Ecto neural progenitor cell (in vitro differentiated cells): Measurements from ENCODE around the gene DDX25.
A peak's percentile ranks its signal among the peaks of the same experiment; 100 is the strongest.
"Not testable (repeated sequence)": the region's sequence is repeated elsewhere in the genome, so short reads cannot be mapped to it uniquely, and the experiment has no call there.

Experiments
- DNase-seq: peaks from one replicate; pipeline ENCODE4 v3.0.0-alpha.2; 2018; ENCODE audit warnings: low spot score

Gene DDX25

DNA sequence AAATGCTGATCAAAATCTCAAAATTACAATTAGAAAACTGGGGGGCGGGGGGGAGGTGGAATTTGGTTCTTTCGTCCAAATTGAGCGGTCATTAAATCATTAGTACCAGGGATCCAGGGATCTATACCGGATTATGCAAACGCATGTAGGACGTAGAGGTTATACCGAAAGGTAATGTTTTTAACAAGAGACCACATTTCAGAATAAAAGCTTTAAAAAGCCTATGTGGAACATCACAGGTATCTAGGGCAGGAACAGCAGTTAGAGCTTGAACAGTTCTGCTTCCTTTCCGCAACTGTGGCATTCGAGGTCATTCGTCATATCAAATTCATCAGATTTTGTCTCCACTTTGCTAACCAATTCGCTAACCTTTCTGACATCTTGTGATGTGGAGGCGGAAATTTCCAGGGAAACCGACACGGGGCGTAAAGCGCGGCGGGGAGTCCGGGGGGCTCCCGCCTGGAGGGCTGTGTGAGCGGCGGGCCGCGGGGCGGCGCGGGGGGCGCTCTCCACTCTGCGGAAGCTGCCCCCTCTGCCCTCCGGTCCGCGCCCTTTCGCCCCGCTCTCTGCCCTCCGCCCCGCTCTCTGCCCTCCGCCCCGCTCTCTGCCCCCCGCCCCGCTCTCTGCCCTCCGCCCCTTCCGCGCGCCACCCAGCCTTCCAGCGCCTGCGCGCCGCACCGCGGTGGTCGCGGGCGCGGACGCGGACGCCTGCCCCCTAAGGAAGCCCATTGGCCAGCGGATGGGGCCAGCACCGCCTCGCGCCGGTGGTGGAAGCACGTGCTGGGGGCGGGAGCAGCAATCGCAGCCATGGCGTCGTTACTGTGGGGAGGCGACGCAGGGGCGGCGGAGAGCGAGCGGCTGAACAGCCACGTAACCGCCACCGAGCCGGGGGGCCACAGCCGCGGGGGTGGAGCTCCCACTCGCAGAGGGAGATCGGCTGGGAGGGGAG lies at the start of gene DDX25:
Gene DDX25 (plus strand): TSS at position 798 of the 949 bp plus-strand sequence. CDS start 10 bp downstream, at position 808.
- peak; percentile 83 for DNase-seq

DNA sequence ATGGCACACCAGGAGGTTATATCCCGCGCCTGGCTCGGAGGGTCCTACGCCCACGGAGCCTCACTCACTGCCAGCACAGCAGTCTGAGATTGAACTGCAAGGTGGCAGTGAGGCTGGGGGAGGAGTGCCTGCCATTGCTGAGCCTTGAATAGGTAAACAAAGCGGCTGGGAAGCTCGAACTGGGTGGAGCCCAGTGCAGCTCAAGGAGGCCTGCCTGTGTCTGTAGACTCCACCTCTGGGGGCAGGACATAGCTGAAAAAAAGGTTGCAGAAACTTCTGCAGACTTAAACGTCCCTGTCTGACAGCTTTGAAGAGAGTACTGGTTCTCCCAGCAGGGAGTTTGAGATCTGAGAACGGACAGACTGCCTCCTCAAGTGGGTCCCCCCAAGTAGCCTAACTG lies 46.6 kb upstream of the DDX25 start:
- not testable (repeated sequence) for DNase-seq

DNA sequence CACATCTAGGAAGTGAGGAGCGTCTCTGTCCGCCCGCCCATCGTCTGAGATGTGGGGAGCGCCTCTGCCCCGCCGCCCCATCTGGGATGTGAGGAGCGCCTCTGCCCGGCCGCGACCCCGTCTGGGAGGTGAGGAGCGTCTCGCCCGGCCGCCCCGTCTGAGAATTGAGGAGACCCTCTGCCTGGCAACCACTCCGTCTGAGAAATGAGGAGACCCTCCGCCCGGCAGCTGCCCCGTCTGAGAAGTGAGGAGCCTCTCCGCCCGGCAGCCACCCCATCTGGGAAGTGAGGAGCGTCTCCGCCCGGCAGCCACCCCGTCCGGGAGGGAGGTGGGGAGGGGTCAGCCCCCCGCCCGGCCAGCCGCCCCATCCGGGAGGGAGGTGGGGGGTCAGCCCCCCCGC lies 41.5 kb upstream of the DDX25 start:
- not testable (repeated sequence) for DNase-seq

DNA sequence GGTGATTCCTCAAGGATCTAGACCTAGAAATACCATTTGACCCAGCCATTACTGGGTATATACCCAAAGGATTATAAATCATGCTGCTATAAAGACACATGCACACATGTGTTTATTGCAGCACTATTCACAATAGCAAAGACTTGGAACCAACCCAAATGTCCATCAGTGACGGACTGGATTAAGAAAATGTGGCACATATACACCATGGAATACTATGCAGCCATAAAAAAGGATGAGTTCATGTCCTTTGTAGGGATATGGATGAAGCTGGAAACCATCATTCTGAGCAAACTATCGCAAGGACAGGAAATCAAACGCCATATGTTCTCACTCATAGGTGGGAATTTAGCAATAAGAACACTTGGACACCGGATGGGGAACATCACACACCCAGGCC lies 39.0 kb upstream of the DDX25 start:
- not testable (repeated sequence) for DNase-seq

DNA sequence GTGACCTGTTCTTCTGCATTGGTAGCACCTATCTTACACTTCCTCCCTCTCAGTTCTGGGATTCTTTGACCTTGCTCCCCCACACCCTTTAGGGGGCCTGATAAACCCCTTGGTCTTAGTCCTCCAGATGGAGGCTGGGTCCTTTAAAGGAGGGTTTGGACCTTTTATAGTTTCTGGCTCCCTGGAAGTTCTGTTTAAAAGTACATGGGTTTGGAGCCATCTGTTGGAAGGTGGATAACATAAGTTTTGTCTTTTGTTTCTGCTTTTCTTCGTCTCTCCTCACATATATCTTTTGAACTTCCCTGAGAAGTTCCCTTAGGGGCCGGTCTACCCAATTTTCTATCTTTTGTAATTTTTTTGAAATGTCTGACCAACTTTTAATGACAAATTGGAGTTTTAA lies 34.8 kb upstream of the DDX25 start:
- DNase-seq: no peak

DNA sequence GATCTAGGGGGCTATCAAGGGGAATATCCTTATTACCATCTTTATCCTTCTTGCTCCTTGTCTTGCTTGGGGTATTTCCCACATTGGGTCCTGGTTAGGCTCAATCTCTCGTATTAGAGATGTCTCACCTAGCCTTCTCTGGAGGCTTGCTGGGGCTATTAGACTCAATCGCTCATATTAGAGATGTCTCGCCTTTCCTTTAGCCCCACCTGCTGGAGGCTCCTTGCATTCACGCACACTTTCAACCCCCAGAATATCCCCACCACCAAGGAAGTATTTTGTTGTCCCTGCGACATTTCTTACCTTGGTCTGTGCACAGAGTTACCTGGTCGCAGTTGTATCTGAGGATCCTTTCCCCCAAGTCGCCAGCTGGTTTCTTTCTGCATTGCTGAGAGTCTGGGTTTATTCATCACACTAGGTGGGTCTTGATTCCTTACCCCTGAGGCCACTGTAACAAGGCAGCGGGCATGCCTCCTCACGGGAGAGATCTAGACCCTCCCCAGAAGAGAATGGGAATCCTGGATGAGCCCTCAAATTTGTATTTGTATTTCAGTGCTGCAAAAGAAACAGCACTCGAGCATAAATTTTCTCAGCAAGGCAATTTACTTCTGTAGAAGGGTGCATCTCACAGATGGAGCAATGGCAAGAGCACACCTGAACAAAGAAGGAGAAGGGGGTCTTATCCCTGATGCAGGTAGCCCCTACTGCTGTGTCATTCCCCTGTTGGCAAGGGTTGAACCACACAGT lies 32.7 kb upstream of the DDX25 start:
- DNase-seq: peak; percentile 65

DNA sequence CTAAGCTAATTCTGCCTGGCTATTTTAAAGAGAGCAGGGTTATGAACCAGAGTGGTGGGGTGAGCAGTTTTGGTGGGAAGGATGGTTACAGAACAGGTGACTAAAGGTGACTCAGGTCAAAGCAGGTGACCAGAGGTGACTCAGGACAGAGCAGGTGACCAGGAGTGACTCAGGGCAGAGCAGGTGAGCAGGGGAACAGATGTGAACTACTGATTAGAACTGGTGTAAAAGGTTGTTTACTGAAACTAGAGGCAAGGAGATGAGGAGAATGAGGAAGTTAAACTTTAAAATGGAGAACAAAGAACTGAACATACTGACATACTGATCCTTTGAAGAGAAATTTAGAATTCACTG lies 32.2 kb upstream of the DDX25 start:
- no peak for DNase-seq

DNA sequence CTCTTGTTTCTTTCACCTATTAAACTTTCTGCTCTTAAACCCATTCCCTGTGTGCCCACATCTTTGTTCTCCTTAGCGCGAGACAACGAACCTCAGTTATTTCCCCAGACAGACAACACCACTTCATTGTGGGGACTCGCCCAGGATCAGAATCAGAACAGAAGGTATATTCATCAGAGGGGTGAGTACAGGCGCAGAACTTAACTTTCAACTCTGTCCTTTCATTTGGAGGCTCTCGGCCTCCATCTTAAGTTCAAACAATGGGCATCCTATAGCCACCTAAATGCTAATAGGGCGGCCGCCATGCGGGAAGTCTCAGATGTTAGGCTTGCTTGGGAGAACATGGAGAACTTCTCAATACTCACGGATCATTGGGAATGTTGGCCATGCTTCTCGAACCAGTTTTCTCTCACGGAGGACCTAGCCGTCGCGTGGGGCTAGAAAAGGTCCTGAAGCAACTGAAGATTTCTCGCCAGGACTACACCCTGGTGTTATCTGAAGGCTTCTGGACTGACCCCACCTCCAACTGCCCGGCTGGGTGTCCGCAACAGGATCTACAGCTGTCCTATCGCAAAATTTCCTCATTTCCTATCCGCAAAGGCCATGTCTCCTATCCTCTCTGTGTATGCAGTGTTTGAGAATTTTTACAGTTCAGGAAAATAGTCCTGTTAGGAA lies 30.3 kb upstream of the DDX25 start:
- DNase-seq: no peak

DNA sequence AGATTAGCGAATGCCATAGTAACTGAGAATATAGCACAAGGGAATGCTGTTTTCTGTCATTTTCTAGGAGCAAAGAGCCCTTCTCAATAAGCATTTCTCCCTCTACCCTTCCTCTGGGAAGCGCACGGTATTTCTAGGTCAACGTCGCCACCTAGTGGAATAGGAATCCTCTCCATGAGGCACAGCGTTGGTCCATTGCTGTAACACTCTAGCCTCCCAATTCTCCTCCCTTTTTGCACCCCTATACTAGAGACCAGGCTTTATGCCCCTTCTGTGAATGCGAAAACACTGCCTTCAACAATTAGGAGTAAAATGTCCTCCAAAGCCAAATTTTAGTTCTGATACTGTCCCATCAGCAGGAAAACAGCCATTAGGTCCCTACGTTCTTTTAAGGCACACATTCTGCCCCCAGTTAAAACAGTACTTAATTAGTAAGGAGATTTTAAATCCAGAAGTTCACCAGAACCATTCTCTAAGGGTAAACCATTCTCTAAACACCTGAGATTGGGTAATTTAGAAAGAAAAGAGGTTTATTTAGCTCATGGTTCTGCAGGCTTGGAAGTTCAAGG lies 29.7 kb upstream of the DDX25 start:
- peak; percentile 70 for DNase-seq

DNA sequence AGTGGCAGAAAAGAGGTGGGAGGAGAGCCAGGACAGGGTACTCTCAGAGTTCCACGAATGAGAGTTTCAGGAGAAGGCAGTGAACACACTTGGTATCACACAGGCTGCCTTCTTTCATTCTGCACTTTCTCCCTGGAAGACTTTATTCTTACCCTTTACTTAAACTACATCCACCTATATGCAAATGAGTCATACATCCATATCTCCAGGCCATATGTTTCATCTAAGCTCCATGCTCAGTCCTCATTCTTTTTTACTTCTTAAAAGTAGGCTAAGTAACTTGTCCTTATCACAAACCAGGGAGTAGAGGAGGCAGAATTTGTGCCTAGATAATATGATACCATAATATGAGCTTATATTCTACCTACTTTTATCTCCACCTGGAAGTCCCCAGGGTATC lies 23.0 kb upstream of the DDX25 start:
- no peak for DNase-seq

DNA sequence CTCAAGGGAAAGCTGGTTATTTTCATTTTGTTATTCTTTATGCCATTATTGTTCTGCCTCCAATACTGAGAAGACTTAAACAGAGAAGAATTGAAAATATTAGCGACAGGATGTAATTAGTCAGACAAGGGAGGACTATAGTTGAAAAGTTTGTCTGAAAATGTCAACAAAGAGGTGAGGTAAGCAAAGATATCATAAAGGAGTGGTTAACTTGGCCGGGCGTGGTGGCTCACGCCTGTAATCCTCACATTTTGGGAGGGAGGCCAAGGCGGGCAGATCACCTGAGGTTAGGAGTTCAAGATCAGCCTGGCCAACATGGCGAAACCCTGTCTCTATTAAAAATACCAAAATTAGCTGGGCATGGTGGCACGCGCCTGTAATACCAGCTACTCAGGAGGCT lies 20.9 kb upstream of the DDX25 start:
- no peak for DNase-seq

DNA sequence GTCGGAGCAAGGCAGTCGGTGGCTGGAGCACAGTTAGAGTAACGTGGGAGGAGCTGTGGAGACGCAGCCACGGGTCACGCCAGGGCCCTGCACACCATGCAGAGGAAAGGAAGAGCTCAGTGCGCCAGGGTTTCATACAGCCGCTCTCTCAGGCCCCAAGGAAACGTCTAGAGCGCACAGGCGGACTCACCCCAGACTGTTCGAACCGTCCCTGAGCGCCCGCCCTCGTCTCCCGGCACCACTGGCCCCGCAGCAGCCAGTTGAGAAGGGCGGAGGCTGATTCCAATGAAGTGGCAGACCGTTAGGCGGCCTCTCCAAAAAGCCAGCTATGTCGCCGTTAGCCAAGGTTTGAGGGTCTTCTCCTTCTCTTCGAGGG lies 17.3 kb upstream of the DDX25 start:
- DNase-seq: peak; percentile 56

DNA sequence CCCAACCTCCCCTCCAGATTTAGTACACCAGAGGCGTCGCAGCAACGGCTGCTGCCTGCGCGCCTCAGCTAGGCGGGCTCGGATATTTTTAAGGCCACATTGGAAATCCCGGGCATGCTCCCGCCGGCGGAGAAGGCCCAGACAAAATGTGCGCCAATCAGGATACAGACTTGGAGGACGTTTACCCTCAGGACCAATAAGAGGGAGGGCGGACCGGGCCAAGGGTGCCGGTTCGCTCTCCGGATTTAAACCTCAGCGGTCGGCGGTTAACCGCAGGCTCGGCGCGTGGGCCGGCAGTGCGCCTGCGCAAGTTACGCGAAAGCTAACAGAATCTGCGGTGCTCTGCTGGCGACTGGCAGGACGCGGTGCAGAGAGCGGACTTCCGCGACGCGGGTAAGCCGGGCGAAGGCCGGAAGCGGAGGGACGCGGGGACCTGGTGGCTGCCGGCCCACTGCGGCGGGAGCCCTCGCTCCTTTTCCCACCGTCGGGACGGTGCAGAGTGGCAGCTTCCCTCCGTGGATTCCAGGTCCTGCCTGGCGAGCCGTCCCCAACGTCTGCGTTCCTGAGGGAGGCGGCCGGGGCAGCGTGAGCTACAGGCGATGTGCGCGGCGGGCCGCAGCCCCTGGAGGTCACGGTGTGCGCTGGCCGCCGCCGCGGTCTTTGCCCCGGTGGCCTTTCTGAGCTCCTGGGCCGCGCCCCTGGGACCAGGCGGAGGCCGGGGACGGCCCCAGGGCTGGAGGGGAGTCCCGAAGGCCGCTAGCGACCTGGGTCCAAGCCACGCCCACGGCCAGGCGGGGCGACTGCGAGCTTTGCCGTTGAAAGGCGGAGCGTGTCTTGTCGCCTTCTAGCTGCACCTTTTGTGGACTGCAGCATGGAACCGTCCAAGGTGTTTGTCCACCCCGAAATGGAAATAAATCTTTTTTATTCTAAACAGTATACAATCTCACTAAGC lies 16.7 kb upstream of the DDX25 start, which contains the start of gene HYLS1:
Gene HYLS1 (plus strand): TSS at position 296 of the 952 bp plus-strand sequence. CDS start 11,701 bp downstream, outside the sequence.
- peak; percentile 92 for DNase-seq

DNA sequence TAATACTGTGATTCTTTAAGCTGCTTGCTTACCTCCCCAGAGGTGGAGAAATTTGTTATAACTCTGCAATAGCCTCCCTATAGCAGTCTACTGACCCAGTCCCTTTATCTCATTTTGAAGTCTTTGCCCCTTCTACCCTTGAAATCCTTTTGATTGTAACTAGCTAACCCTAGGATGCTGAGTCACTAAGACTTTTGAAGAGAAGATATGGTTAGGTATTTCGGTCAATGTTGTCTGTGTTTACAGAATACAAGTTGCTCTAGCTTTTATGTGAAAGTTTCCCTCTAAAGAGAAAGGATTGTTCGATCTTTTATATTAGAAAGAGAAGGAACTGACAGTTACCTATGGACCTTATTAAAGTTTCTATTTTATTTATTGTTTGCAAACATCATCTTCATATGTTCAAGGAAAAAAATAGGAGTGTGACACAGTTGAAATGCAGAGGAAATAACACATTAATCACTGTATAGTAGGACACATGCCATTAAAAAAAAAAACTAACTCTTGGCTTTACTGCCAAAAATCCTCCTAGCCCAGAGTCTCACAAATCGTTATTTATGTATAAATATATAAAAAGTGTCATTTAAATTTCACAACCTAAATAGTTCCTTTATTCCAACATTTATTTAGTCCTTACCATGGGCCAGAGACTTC lies 13.7 kb upstream of the DDX25 start:
- DNase-seq: no peak

DNA sequence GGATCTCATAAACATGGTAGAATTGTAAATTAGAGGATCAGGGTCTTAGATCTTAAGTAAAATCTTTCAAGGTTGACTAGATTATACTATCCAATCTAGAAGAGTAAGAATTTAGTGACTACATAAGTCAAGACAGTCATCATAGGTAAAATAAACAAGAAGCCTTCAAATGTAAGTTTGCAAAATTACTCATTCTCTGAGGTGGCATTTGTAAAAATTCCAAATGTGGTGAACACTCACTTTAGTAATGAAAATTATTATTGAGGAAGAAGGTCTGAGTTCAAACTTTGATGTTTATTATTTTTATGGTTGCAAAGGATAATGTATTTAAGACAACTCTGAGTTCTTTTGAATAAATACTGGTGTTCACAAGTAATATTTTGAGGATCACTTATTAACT lies 12.2 kb upstream of the DDX25 start:
- no peak for DNase-seq

DNA sequence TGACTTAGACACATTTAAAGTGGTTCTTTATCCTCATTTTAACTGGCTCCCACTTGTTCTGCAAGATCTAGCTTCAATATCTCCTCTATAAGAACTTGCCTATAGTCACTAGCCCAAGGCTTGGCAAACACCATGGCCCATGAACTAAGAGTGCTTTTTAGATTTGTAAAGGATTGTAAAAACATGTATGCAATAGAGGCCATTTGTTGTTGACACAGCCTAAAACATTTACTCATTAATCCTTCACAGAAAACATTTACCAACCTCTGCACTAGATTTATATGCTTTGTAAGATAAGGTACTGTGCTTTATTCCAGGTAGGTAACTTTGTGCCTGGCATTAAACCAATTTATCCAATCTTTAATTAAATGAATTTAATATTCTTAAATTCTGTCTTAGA lies 11.3 kb upstream of the DDX25 start:
- DNase-seq: no peak

DNA sequence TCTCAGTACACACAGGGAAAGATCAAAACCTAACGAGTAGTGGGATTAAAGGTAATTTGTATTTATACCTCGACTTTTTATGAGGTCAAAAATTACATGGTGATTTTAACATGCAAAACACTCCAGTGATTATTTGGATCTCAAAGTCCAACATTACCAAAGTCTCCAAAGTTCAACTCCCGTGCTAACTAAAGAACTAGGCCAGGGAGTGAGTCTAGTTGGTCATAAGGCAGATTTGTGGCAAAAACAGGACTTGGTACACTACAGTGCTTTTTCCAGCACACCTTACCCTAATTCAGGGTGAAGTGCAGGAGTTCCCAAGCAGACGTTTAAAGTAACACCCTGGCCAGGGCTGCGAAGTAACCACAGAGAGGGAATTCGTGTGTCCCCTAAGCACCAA lies 2.4 kb upstream of the DDX25 start:
- DNase-seq: no peak

DNA sequence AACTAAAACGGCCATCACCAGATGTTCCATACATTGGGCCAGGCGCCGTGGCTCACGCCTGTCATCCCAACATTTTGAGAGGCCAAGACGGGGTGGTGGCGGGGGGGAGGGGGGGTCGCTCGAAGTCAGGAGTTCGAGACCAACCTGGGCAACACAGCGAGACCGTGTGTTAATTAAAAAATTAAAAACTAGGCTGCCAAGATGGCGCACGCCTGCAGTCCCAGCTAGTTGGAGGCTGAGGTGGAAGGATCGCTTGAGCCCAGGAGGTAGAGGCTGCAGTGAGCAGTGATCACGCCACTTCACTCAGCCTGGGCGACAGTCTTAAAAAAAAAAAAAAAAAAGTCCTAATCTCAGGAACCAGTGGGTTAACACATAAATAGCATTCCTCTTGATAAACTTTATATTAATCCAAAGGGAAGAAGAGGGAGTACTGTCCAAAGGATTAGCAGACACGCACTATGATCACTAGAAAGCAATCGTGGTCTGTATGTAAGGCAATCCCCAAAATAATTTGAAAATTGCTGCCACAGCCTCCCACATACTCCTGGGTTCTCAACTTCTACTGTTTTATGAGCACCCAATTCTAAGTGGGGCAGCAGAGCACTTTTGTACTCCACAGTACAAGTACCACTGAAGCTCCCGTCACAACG lies 1.9 kb upstream of the DDX25 start:
- no peak for DNase-seq

DNA sequence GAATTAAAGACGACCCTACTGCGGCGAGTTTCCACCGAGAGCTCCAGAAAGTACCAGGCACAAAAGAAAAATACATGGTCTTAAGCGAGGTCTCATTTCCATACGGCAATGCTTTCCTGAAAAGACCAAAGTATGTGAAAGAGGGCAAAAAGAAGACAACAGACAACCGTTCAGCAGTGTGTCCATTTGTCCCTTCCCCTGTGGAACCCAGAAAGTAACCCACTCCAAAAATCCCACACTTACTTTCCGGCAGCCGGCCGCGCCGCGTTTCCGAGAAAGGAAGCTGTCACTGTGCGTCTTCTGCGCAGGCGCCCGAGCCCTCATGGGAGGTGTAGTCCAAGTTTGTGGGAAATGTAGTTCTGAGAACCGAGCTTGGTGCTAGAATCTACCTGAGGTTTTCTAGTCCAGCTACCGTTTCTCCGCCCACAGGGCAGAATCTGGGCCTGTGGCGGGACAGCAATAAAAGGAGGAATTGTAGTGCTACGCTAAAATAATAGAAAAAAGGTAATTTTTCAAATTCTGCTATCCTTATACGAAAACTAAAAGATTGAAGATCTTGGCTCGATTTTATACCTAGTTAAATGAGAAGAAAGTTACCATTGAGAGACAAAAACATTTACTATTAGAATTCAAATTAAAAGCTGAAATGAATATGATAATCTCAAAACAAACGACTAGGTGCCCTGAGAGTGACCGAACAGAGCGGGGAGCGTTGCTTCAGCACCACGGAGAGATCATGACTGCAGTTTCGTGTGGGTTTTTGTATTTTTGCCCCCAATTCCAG lies 1.2 kb upstream of the DDX25 start, which contains the start of gene PUS3:
Gene PUS3 (minus strand): TSS at position 280 of the 784 bp plus-strand sequence. CDS start 6,922 bp downstream, outside the sequence.
- DNase-seq: peak; percentile 90
